GM12874 (cell line): ENCODE results near the gene SRRM2.

Source experiments
- CTCF ChIP-seq: IDR thresholded peaks from 2 replicates; pipeline ENCODE4 v1.5.1; 2011; ENCODE audit warnings: low read depth, mild to moderate bottlenecking, control low read depth, low read length, moderate library complexity; ENCODE audit not compliant: insufficient read depth

SRRM2 gene

GRCh38 chr16:2706611-2707311 is 45.7 kb upstream of the SRRM2 start:
- TF ChIP-seq CTCF: no peak

- no peak for TF ChIP-seq CTCF
Observed at GRCh38 chr16:2707368-2708289, 44.8 kb upstream of the SRRM2 start.

GRCh38 chr16:2708290-2708639 is 44.2 kb upstream of the SRRM2 start:
- TF ChIP-seq CTCF: no peak

- TF ChIP-seq CTCF: no peak
Observed at GRCh38 chr16:2708955-2709587, 43.4 kb upstream of the SRRM2 start.

GRCh38 chr16:2709588-2709984 is 42.9 kb upstream of the SRRM2 start:
- TF ChIP-seq CTCF: no peak

- TF ChIP-seq CTCF: no peak
Observed at GRCh38 chr16:2710021-2710710, 42.3 kb upstream of the SRRM2 start.
